ENCODE measurements around the gene NUP214.

NUP214 gene

GRCh38 chr9:131125288-131126058 lies at the start of gene NUP214:
Gene NUP214, plus strand, starts transcription at chr9:131125586. Its CDS starts 119 bp downstream, at chr9:131125705.
- TF ChIP-seq, protein P1, sequence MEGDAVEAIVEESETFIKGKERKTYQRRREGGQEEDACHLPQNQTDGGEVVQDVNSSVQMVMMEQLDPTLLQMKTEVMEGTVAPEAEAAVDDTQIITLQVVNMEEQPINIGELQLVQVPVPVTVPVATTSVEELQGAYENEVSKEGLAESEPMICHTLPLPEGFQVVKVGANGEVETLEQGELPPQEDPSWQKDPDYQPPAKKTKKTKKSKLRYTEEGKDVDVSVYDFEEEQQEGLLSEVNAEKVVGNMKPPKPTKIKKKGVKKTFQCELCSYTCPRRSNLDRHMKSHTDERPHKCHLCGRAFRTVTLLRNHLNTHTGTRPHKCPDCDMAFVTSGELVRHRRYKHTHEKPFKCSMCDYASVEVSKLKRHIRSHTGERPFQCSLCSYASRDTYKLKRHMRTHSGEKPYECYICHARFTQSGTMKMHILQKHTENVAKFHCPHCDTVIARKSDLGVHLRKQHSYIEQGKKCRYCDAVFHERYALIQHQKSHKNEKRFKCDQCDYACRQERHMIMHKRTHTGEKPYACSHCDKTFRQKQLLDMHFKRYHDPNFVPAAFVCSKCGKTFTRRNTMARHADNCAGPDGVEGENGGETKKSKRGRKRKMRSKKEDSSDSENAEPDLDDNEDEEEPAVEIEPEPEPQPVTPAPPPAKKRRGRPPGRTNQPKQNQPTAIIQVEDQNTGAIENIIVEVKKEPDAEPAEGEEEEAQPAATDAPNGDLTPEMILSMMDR (IDR thresholded peaks at IDR 0.05; ENCODE audit: extremely low read depth, missing control alignments) = no peak
- DNase-seq (ENCODE audit: low spot score) = peak; percentile 97

- DNase-seq (ENCODE audit: low spot score) = no peak
- TF ChIP-seq, protein P1 (IDR thresholded peaks at IDR 0.05; ENCODE audit: extremely low read depth, missing control alignments) = no peak
Observed at GRCh38 chr9:131076347-131077195, 48.8 kb upstream of the NUP214 start.

DNA sequence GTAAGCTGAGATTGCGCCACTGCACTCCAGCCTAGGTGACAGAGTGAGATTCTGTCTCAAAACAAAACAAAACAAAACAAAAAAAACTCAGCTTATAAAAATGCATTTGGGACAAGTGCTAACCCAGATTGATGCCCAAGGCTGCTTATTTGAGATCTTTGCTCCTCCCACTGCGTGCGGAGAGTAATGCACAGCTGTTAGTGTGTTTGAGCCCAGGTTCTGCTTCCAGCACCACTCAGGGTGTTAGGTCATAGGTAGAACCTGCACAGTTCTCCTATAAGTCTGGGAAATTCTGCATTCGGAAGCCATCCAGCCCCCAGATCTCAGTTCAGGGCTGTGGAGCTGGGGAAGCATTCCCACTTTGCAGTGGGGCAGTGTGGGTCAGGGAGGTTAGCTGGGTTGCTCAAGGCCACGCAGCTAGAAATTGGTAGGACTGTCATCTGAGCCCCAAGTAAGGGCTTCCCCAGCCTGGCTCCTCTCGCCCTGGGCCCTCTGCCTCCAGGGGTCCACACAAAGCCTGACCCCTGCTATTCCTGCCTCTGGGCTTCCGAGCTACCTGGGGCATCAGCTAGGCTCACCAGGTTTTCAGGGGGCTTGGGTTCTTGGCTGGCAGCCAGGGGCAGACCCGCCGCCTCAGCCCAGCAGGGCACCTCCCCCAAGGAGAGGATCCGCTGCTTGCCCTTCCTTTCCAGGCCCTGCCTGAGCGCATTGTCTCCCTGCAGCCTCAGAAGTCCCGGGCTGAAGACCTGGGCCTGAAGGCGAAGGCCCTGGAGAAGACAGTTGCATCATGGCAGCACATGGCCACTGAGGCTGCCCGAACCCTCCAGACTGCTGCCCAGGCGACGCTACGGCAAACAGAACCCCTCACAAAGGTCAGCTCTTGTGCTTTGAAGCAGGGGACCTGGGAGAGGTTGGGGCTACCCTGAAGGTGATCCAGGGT lies 46.7 kb upstream of the NUP214 start:
- TF ChIP-seq, protein P1 (IDR thresholded peaks at IDR 0.05; ENCODE audit: extremely low read depth, missing control alignments) = no peak
- DNase-seq (ENCODE audit: low spot score) = no peak

DNA sequence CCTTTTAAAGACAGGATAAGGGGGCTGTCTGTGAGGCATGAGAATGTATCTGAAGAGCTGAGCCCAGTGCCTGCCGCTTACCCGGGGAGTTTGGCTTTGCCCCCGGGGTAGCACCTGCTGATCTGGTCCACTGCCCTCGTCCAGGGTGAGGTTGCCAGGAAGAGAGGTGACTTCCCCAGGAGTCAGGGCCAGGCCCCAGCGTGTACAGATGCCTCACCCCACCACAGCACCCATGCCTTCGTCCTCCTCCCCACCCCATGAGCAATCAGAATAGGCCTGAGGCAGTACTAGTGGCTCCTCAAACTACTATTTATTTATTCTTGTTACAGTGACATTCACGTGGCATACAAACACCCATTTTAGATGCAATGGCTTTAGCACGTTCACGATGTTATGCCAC lies 44.8 kb upstream of the NUP214 start:
- DNase-seq (ENCODE audit: low spot score) = no peak
- TF ChIP-seq, protein P1 (IDR thresholded peaks at IDR 0.05; ENCODE audit: extremely low read depth, missing control alignments) = no peak

GRCh38 chr9:131081868-131082267 lies 43.5 kb upstream of the NUP214 start:
- no peak for DNase-seq (ENCODE audit: low spot score)
- TF ChIP-seq, protein P1 (IDR thresholded peaks at IDR 0.05; ENCODE audit: extremely low read depth, missing control alignments) = no peak

- TF ChIP-seq, protein P1 (IDR thresholded peaks at IDR 0.05; ENCODE audit: extremely low read depth, missing control alignments) = no peak
- no peak for DNase-seq (ENCODE audit: low spot score)
Observed at GRCh38 chr9:131082774-131083512, 42.4 kb upstream of the NUP214 start.
